GM23338 (cell line): ENCODE data around the gene GPR18. TPM values are rescaled to one million over a fixed set of nuclear protein-coding genes. Genes with fewer than 3 reads are reported as not detected.
A peak's percentile ranks its signal among the peaks of the same experiment; 100 is the strongest.

Experiments used
- ATAC-seq: fragments of 200-7000 bp; cut with Tn5 transposase; 3 replicates; pipeline ENCODE4 v1.9.1; 2020
- DNase-seq: peaks from one replicate; pipeline ENCODE4 v3.0.0-alpha.2; 2015; ENCODE audit warnings: low spot score
- H2AFZ ChIP-seq: fragments of 200-600 bp; sonication (generic); 2 replicates; pipeline ENCODE4 v1.8.0; 2016; ENCODE audit warnings: antibody characterized with exemption, mild to moderate bottlenecking, moderate library complexity
- H3F3A ChIP-seq: fragments of 200-600 bp; sonication (generic); replicated peaks from 2 replicates; pipeline ENCODE4 v1.8.0; 2017; ENCODE audit warnings: antibody characterized with exemption, mixed run types, low read depth
- H3K27ac ChIP-seq: fragments of 200-600 bp; sonication (generic); 2 replicates; pipeline ENCODE4 v1.6.1; 2016; ENCODE audit warnings: low read depth
- H3K27me3 ChIP-seq: fragments of 200-600 bp; sonication (generic); 2 replicates; pipeline ENCODE4 v1.8.0; 2016; ENCODE audit warnings: mild to moderate bottlenecking, mixed run types, moderate library complexity; ENCODE audit not compliant: insufficient read depth
- H3K36me3 ChIP-seq: fragments of 200-600 bp; sonication (generic); 2 replicates; pipeline ENCODE4 v1.8.0; 2016; ENCODE audit warnings: mild to moderate bottlenecking; ENCODE audit not compliant: insufficient read depth
- H3K4me1 ChIP-seq: fragments of 200-600 bp; sonication (generic); 2 replicates; pipeline ENCODE4 v1.8.0; 2016; ENCODE audit warnings: mild to moderate bottlenecking, moderate library complexity; ENCODE audit not compliant: insufficient read depth
- H3K4me2 ChIP-seq: fragments of 200-600 bp; sonication (generic); 2 replicates; pipeline ENCODE4 v1.7.1; 2017; ENCODE audit warnings: mixed run types
- H3K4me3 ChIP-seq: fragments of 200-600 bp; sonication (generic); 2 replicates; pipeline ENCODE4 v1.6.1; 2016; ENCODE audit warnings: mixed run types
- H3K79me2 ChIP-seq: fragments of 200-600 bp; sonication (generic); replicated peaks from 2 replicates; pipeline ENCODE4 v1.8.0; 2017; ENCODE audit warnings: mild to moderate bottlenecking; ENCODE audit not compliant: insufficient read depth
- H3K9me2 ChIP-seq: fragments of 200-600 bp; sonication (generic); 2 replicates; pipeline ENCODE4 v1.8.0; 2017; ENCODE audit not compliant: insufficient read depth
- H4K20me1 ChIP-seq: fragments of 200-600 bp; sonication (generic); replicated peaks from 2 replicates; pipeline ENCODE4 v1.8.0; 2017; ENCODE audit warnings: mild to moderate bottlenecking; ENCODE audit not compliant: insufficient read depth
- H3K27ac Mint-ChIP-seq: 2 replicates; pipeline ENCODE4 v1.8.0; 2020; ENCODE audit warnings: inconsistent platforms, mild to moderate bottlenecking, moderate library complexity, mixed read lengths
- H3K27me3 Mint-ChIP-seq: 3 replicates; pipeline ENCODE4 v1.8.0; 2022; ENCODE audit warnings: low read depth, mild to moderate bottlenecking, moderate library complexity, mixed read lengths, inconsistent platforms; ENCODE audit not compliant: insufficient read depth, poor library complexity
- H3K36me3 Mint-ChIP-seq: 3 replicates; pipeline ENCODE4 v1.8.0; 2021; ENCODE audit warnings: low read depth, mild to moderate bottlenecking, inconsistent platforms, moderate library complexity, mixed read lengths
- H3K4me1 Mint-ChIP-seq: 3 replicates; pipeline ENCODE4 v1.8.0; 2020; ENCODE audit warnings: mild to moderate bottlenecking, inconsistent platforms, mixed read lengths
- H3K4me3 Mint-ChIP-seq: 3 replicates; pipeline ENCODE4 v1.8.0; 2021; ENCODE audit warnings: moderate library complexity, mild to moderate bottlenecking, inconsistent platforms, mixed read lengths
- H3K9me3 Mint-ChIP-seq: 3 replicates; pipeline ENCODE4 v1.8.0; 2020; ENCODE audit warnings: moderate library complexity, mild to moderate bottlenecking, inconsistent platforms, mixed read lengths
- CREB1 ChIP-seq: fragments of 250-450 bp; sonication (Bioruptor Pico); IDR thresholded peaks from 2 replicates; pipeline ENCODE4 v1.5.0; 2020; ENCODE audit warnings: low read depth, mild to moderate bottlenecking, moderate library complexity
- CTCF ChIP-seq, 2 experiments: fragments of 200-600 bp in 1 of 2; sonication (generic) in 1 of 2; conservative IDR thresholded peaks; 2 replicates each; pipeline versions ENCODE4 v1.5.1 to v1.6.1; 2016 to 2017; ENCODE audit warnings: antibody characterized with exemption in 2 of 2, low read depth in 2 of 2, mild to moderate bottlenecking in 2 of 2, moderate library complexity in 1 of 2
- ETS1 ChIP-seq: IDR thresholded peaks from 2 replicates; pipeline ENCODE4 v1.6.1; 2016; ENCODE audit warnings: antibody characterized with exemption
- EZH2 ChIP-seq: fragments of 200-600 bp; sonication (generic); IDR thresholded peaks from one replicate; pipeline ENCODE4 v1.8.0; 2017; ENCODE audit warnings: antibody characterized with exemption, mild to moderate bottlenecking, low read depth; ENCODE audit not compliant: unreplicated experiment
- EZH2phosphoT487 ChIP-seq: fragments of 200-600 bp; sonication (generic); IDR thresholded peaks from one replicate; pipeline ENCODE4 v1.8.1; 2018; ENCODE audit warnings: antibody characterized with exemption; ENCODE audit not compliant: unreplicated experiment
- JUNB ChIP-seq: IDR thresholded peaks from one replicate; pipeline ENCODE4 v1.6.1; 2016; ENCODE audit warnings: antibody characterized with exemption; ENCODE audit not compliant: unreplicated experiment
- POLR2AphosphoS5 ChIP-seq: IDR thresholded peaks from 2 replicates; pipeline ENCODE4 v1.6.1; 2016; ENCODE audit warnings: antibody characterized with exemption, low read depth
- STAT1 ChIP-seq: IDR thresholded peaks from one replicate; pipeline ENCODE4 v1.6.1; 2016; ENCODE audit warnings: antibody characterized with exemption; ENCODE audit not compliant: unreplicated experiment
- ZNF114 ChIP-seq: fragments of 250-450 bp; sonication (Bioruptor Pico); IDR thresholded peaks from 2 replicates; pipeline ENCODE4 v1.5.0; 2020; ENCODE audit warnings: mild to moderate bottlenecking, moderate library complexity
- ZNF331 ChIP-seq: fragments of 250-450 bp; sonication (Bioruptor Pico); IDR thresholded peaks from 2 replicates; pipeline ENCODE4 v1.5.0; 2020; ENCODE audit warnings: low read depth, mild to moderate bottlenecking, moderate library complexity
- ZNF462 ChIP-seq: fragments of 250-450 bp; sonication (Bioruptor Pico); IDR thresholded peaks from 2 replicates; pipeline ENCODE4 v1.5.0; 2020; ENCODE audit warnings: mild to moderate bottlenecking, moderate library complexity
- polyA plus RNA-seq: library from polyadenylated mRNA; unstranded; fragments of >200 nt; fragmentation: Nextera tagmentation; extraction: Ambion mirVana; gene quantifications from 2 replicates; pipeline ENCODE4 v1.2.1, GENCODE V29; 2016
- total RNA-seq: library from RNA; depleted of rRNA; stranded (reverse); fragments of >200 nt; shearing (Covaris generic); gene quantifications from 2 replicates; pipeline ENCODE4 v1.2.3, GENCODE V29; 2014
- TF ChIP-seq, protein P1 (sequence below): IDR thresholded peaks from one replicate; pipeline ENCODE4 v1.6.1; 2018; ENCODE audit warnings: antibody characterized with exemption; ENCODE audit not compliant: unreplicated experiment

The GPR18 gene
- total and polyA plus RNA-seq, 2 experiments from 2014 or later, result 2.6 TPM; not detected in 1

DNA sequence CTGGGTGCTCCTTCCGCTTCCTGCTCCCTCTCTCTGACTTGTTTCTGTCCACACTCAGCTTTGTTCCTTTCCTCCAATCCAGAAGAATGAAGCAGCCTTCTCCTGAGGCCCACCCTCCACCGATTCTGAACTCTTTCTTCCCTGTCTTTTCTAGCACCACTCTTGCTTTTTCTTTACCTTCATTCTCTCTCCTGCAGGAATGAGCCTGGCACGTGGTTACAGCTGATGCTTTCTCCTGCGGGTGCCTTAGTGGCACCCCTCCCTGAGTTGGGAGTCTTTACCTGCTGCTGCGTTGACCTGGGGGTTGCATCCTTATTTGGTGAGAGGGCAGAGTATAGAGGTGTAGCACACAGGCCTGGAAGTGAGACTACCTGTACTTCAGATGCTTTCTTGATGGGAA, 51.3 kb downstream of the GPR18 start:
- H3K4me3 Mint-ChIP-seq, result no peak overlapping the region
- Histone ChIP-seq H3K4me2 (no peak overlapping the region), H3K9me2 (no peaks in the 10 kb centered on the region), H3K36me3 (peaks cover 3% of the 10 kb centered on the region; the same call in 1 of the 2 replicates), H3K79me2 (peaks cover 100% of the 10 kb centered on the region), H3F3A (no peaks in the 10 kb centered on the region), H4K20me1 (peaks cover 56% of the 10 kb centered on the region), H3K27me3 (no peaks in the 10 kb centered on the region), H3K27ac (0 out of 2 replicates have a peak overlapping the region, but pooled peaks have one; percentile 7), H3K4me1 (peaks cover 10% of the 10 kb centered on the region), H2AFZ (no peak overlapping the region), H3K4me3 (no peak overlapping the region)
- H3K4me1 Mint-ChIP-seq, result peaks cover 43% of the 10 kb centered on the region
- TF ChIP-seq EZH2 (no peak), JUNB (no peak), ETS1 (no peak), STAT1 (no peak), CTCF (conservative IDR thresholded peaks at IDR 0.05; ENCODE audit: low read depth in 2 of 2) (no peak), CREB1 (CRISPR knock-in tag) (no peak), ZNF114 (CRISPR knock-in tag) (no peak), POLR2AphosphoS5 (no peak), ZNF331 (CRISPR knock-in tag) (no peak), ZNF462 (CRISPR knock-in tag) (no peak), EZH2phosphoT487 (no peak)
- TF ChIP-seq, protein P1, sequence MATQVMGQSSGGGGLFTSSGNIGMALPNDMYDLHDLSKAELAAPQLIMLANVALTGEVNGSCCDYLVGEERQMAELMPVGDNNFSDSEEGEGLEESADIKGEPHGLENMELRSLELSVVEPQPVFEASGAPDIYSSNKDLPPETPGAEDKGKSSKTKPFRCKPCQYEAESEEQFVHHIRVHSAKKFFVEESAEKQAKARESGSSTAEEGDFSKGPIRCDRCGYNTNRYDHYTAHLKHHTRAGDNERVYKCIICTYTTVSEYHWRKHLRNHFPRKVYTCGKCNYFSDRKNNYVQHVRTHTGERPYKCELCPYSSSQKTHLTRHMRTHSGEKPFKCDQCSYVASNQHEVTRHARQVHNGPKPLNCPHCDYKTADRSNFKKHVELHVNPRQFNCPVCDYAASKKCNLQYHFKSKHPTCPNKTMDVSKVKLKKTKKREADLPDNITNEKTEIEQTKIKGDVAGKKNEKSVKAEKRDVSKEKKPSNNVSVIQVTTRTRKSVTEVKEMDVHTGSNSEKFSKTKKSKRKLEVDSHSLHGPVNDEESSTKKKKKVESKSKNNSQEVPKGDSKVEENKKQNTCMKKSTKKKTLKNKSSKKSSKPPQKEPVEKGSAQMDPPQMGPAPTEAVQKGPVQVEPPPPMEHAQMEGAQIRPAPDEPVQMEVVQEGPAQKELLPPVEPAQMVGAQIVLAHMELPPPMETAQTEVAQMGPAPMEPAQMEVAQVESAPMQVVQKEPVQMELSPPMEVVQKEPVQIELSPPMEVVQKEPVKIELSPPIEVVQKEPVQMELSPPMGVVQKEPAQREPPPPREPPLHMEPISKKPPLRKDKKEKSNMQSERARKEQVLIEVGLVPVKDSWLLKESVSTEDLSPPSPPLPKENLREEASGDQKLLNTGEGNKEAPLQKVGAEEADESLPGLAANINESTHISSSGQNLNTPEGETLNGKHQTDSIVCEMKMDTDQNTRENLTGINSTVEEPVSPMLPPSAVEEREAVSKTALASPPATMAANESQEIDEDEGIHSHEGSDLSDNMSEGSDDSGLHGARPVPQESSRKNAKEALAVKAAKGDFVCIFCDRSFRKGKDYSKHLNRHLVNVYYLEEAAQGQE, result no peak
- ATAC-seq, result no peak
- H3K36me3 Mint-ChIP-seq, result peaks cover 25% of the 10 kb centered on the region
- peaks cover 8% of the 10 kb centered on the region for H3K27me3 Mint-ChIP-seq
- peak overlapping the region; percentile 27 for H3K27ac Mint-ChIP-seq
- no peaks in the 10 kb centered on the region for H3K9me3 Mint-ChIP-seq
- DNase-seq, result no peak
